Mucosa of descending colon (tissue), 3 donors: ENCODE results near the gene TEX29. TPM values are rescaled to one million over a fixed set of nuclear protein-coding genes. Genes with fewer than 3 reads are reported as not detected.

ENCODE experiments used
- ATAC-seq: fragments of 200-7000 bp; cut with Tn5 transposase; one replicate; pipeline ENCODE4 v1.9.1; 2020; ENCODE audit warnings: mild to moderate bottlenecking, moderate library complexity
- DNase-seq, 3 donors: peaks; one replicate each; pipeline ENCODE4 v3.0.0-alpha.2; 2020
- H3K36me3 ChIP-seq: fragments of 200-600 bp; one replicate; pipeline ENCODE4 v1.8.0; 2021; ENCODE audit warnings: low read depth, mild to moderate bottlenecking
- H3K4me1 ChIP-seq: fragments of 200-600 bp; one replicate; pipeline ENCODE4 v1.8.0; 2021; ENCODE audit warnings: low read depth, mild to moderate bottlenecking
- H3K4me3 ChIP-seq: fragments of 200-600 bp; one replicate; pipeline ENCODE4 v1.8.0; 2021; ENCODE audit warnings: mild to moderate bottlenecking
- H3K9me3 ChIP-seq: fragments of 200-600 bp; one replicate; pipeline ENCODE4 v1.8.0; 2021; ENCODE audit warnings: mild to moderate bottlenecking
- CTCF ChIP-seq: fragments of 200-600 bp; IDR thresholded peaks from one replicate; pipeline ENCODE4 v1.8.0; 2022; ENCODE audit warnings: antibody characterized with exemption, mild to moderate bottlenecking
- intact Hi-C, 2 donors: fragments of 100-400 bp; cut with DNase I in 1 of 2; cut with micrococcal nuclease in 1 of 2; formaldehyde crosslinking; loops; one replicate each; pipeline versions ENCODE4 v1.11.0 to v1.11.1; 2022; cut with DNase I, micrococcal nuclease
- total RNA-seq, 3 donors: library from RNA; stranded (reverse); fragmentation: NEBNext Ultra II Directional in 2 of 3; extraction: Animal tissue kit (Norgen Biotek cat#: 25700) in 2 of 3; gene quantifications; one replicate each; pipeline versions ENCODE4 v1.2.1 to v1.2.4, GENCODE V29; 2021 to 2023
- donor health status: DM: no; HTN: no; CAD: no; lungs with moderate emphysema.
- donor health status: DM: no; HTN: no; CAD: no.
- donor health status: DM: no; HTN: yes; CAD: no.

The TEX29 gene
- total RNA-seq, 3 donors from 2014 or later = 0.55 to 0.63 TPM; not detected in 1

- intact Hi-C loops = no loop called here
- Histone ChIP-seq H3K4me3 (no peak overlapping the region), H3K36me3 (no peaks in the 10 kb centered on the region), H3K4me1 (no peaks in the 10 kb centered on the region), H3K9me3 (no peaks in the 10 kb centered on the region)
- ATAC-seq = no peak
- DNase-seq = no peak
- TF ChIP-seq CTCF = no peak
Observed at GRCh38 chr13:111380431-111380830, 60.0 kb downstream of the TEX29 start.

- Histone ChIP-seq H3K4me1 (no peaks in the 10 kb centered on the region), H3K9me3 (no peaks in the 10 kb centered on the region), H3K36me3 (no peaks in the 10 kb centered on the region), H3K4me3 (no peak overlapping the region)
- no peak for TF ChIP-seq CTCF
- intact Hi-C loops = no loop called here
- DNase-seq = no peak
- ATAC-seq = no peak
Observed at GRCh38 chr13:111382411-111382810, 62.0 kb downstream of the TEX29 start.

- intact Hi-C loops = no loop called here
- no peak overlapping the region for H3K4me3 ChIP-seq
- no peaks in the 10 kb centered on the region for H3K4me1 ChIP-seq
- ATAC-seq (no peak), DNase-seq (no peak)
- no peaks in the 10 kb centered on the region for H3K36me3 ChIP-seq
- H3K9me3 ChIP-seq = no peaks in the 10 kb centered on the region
- no peak for TF ChIP-seq CTCF
Observed at GRCh38 chr13:111382877-111383276, 62.4 kb downstream of the TEX29 start.

GRCh38 chr13:111383591-111384440 is 63.4 kb downstream of the TEX29 start:
- no peaks in the 10 kb centered on the region for H3K4me1 ChIP-seq
- no peak overlapping the region for H3K4me3 ChIP-seq
- intact Hi-C loops = no loop called here
- no peaks in the 10 kb centered on the region for H3K9me3 ChIP-seq
- no peak for ATAC-seq
- H3K36me3 ChIP-seq = no peaks in the 10 kb centered on the region
- no peak for DNase-seq
- TF ChIP-seq CTCF = no peak

- no peaks in the 10 kb centered on the region for H3K9me3 ChIP-seq
- intact Hi-C loops = no loop called here
- H3K4me3 ChIP-seq = no peak overlapping the region
- no peak for ATAC-seq
- TF ChIP-seq CTCF = no peak
- DNase-seq = no peak
- no peaks in the 10 kb centered on the region for H3K4me1 ChIP-seq
- H3K36me3 ChIP-seq = no peaks in the 10 kb centered on the region
Observed at GRCh38 chr13:111384441-111385182, 64.2 kb downstream of the TEX29 start.
